ENCODE data around the gene IMPG2. TPM values are rescaled to one million over a fixed set of nuclear protein-coding genes. Genes with fewer than 3 reads are reported as not detected.

Gene IMPG2
- under 1 TPM; 0.45 to 0.58 TPM for total RNA-seq

GRCh38 chr3:101320475-101320874, at the start of gene IMPG2:
IMPG2 (minus strand) TSS chr3:101320575; CDS start chr3:101320372, 203 bp downstream.

Other genes with a start within 250 kb of the IMPG2 start
- 10 to 100 TPM; 41.7 to 43.9 TPM for gene SENP7, start 192.6 kb upstream of the IMPG2 start, total RNA-seq
- 10 to 100 TPM; 23.0 to 23.4 TPM for gene TRMT10C, start 241.3 kb upstream of the IMPG2 start, total RNA-seq